ENCODE results near the gene POFUT2.

POFUT2 gene

GRCh38 chr21:45299026-45299863, 11.6 kb upstream of the POFUT2 start:
- no peak for FAIRE-seq
- no peak for DNase-seq (ENCODE audit: low spot score)

GRCh38 chr21:45297869-45298268, 10.2 kb upstream of the POFUT2 start:
- DNase-seq (ENCODE audit: low spot score) = no peak
- no peak for FAIRE-seq

GRCh38 chr21:45297329-45297728, 9.6 kb upstream of the POFUT2 start:
- no peak for FAIRE-seq
- no peak for DNase-seq (ENCODE audit: low spot score)

GRCh38 chr21:45296638-45297037, 8.9 kb upstream of the POFUT2 start:
- FAIRE-seq (no peak), DNase-seq (ENCODE audit: low spot score) (no peak)

- no peak for DNase-seq (ENCODE audit: low spot score)
- no peak for FAIRE-seq
Measured at GRCh38 chr21:45295576-45296365, 8.1 kb upstream of the POFUT2 start.

GRCh38 chr21:45294509-45295291, 7.0 kb upstream of the POFUT2 start:
- peak; percentile 48 for DNase-seq (ENCODE audit: low spot score)

GRCh38 chr21:45293726-45294401, 6.2 kb upstream of the POFUT2 start:
- DNase-seq (ENCODE audit: low spot score) (no peak), FAIRE-seq (no peak)

More at GRCh38 chr21:45294509-45295291, 7.0 kb upstream of the POFUT2 start:
- no peak for FAIRE-seq

- DNase-seq (ENCODE audit: low spot score) (no peak), FAIRE-seq (no peak)
Measured at GRCh38 chr21:45293220-45293725, 5.6 kb upstream of the POFUT2 start.

GRCh38 chr21:45292399-45293219, 4.9 kb upstream of the POFUT2 start:
- no peak for FAIRE-seq
- DNase-seq (ENCODE audit: low spot score) = peak; percentile 82

- FAIRE-seq (no peak), DNase-seq (ENCODE audit: low spot score) (no peak)
Measured at GRCh38 chr21:45291613-45292398, 4.1 kb upstream of the POFUT2 start.

- FAIRE-seq (no peak), DNase-seq (ENCODE audit: low spot score) (no peak)
Measured at GRCh38 chr21:45290948-45291612, 3.4 kb upstream of the POFUT2 start.

- no peak for DNase-seq (ENCODE audit: low spot score)
- no peak for FAIRE-seq
Measured at GRCh38 chr21:45289655-45290515, 2.2 kb upstream of the POFUT2 start.

GRCh38 chr21:45289134-45289533, 1.4 kb upstream of the POFUT2 start:
- DNase-seq (ENCODE audit: low spot score) = no peak
- no peak for FAIRE-seq

GRCh38 chr21:45288441-45288841, 746 bp upstream of the POFUT2 start:
- DNase-seq (ENCODE audit: low spot score) (no peak), FAIRE-seq (no peak)

GRCh38 chr21:45286671-45287437, 841 bp downstream of the POFUT2 start:
- DNase-seq (ENCODE audit: low spot score) (no peak), FAIRE-seq (no peak)

GRCh38 chr21:45285266-45285931, 2.3 kb downstream of the POFUT2 start:
- FAIRE-seq (no peak), DNase-seq (ENCODE audit: low spot score) (no peak)

- FAIRE-seq = no peak
- no peak for DNase-seq (ENCODE audit: low spot score)
Measured at GRCh38 chr21:45284456-45284741, 3.3 kb downstream of the POFUT2 start.
